Fibroblast of lung (primary cell): ENCODE results near the gene DCP1B. TPM values are rescaled to one million over a fixed set of nuclear protein-coding genes. Genes with fewer than 3 reads are reported as not detected.

Source experiments
- DNase-seq, 2 donors: peaks; one replicate each; pipeline versions ENCODE4 v3.0.0 to v3.0.0-alpha.2; 2010; ENCODE audit warnings: low read depth in 2 of 2
- H2AFZ ChIP-seq: 2 replicates; pipeline ENCODE4 v1.5.1; 2012; ENCODE audit warnings: low read length, control low read depth, inconsistent platforms
- H3K27ac ChIP-seq: 2 replicates; pipeline ENCODE4 v1.5.1; 2011; ENCODE audit warnings: low read length, control low read depth; ENCODE audit not compliant: insufficient read depth
- H3K27me3 ChIP-seq: 2 replicates; pipeline ENCODE4 v1.5.1; 2011; ENCODE audit warnings: mild to moderate bottlenecking, low read length; ENCODE audit not compliant: control insufficient read depth, insufficient read depth
- H3K36me3 ChIP-seq: 2 replicates; pipeline ENCODE4 v1.5.1; 2011; ENCODE audit warnings: low read length; ENCODE audit not compliant: control insufficient read depth, insufficient read depth
- H3K4me1 ChIP-seq: 2 replicates; pipeline ENCODE4 v1.5.1; 2011; ENCODE audit warnings: low read length; ENCODE audit not compliant: control insufficient read depth, insufficient read depth; ENCODE audit errors: extremely low read depth
- H3K4me2 ChIP-seq: 2 replicates; pipeline ENCODE4 v1.5.1; 2011; ENCODE audit warnings: low read length, control low read depth; ENCODE audit not compliant: insufficient read depth; ENCODE audit errors: extremely low read depth
- H3K4me3 ChIP-seq, 4 experiments: fragments of 200-600 bp in 1 of 4; sonication (generic) in 1 of 4; replicated peaks in 1 of 4; 2 replicates each; pipeline ENCODE4 v1.5.1; 2011 to 2016; ENCODE audit warnings: low read length in 4 of 4, low read depth in 3 of 4, mild to moderate bottlenecking in 3 of 4, control low read depth in 2 of 4, inconsistent platforms in 1 of 4, mixed read lengths in 1 of 4; ENCODE audit not compliant: insufficient read depth in 1 of 4; ENCODE audit errors: control extremely low read depth in 1 of 4
- H3K79me2 ChIP-seq: 2 replicates; pipeline ENCODE4 v1.5.1; 2012; ENCODE audit warnings: mild to moderate bottlenecking, low read length, inconsistent platforms; ENCODE audit not compliant: control insufficient read depth, insufficient read depth
- H3K9ac ChIP-seq: 2 replicates; pipeline ENCODE4 v1.5.1; 2011; ENCODE audit warnings: mild to moderate bottlenecking, low read length, control low read depth; ENCODE audit not compliant: insufficient read depth
- H3K9me3 ChIP-seq: 2 replicates; pipeline ENCODE4 v1.5.1; 2012; ENCODE audit warnings: low read depth, low read length; ENCODE audit not compliant: control insufficient read depth, insufficient read depth
- H4K20me1 ChIP-seq: 2 replicates; pipeline ENCODE4 v1.5.1; 2011; ENCODE audit warnings: low read length; ENCODE audit not compliant: control insufficient read depth, insufficient read depth; ENCODE audit errors: extremely low read depth
- CTCF ChIP-seq, 2 donors: IDR thresholded peaks in 1 of 2; conservative IDR thresholded peaks in 1 of 2; 1 replicate in 1 of 2; 2 replicates in 1 of 2; pipeline ENCODE4 v1.5.1; 2011 to 2012; ENCODE audit warnings: low read length in 2 of 2, control low read depth in 1 of 2, inconsistent platforms in 1 of 2, low read depth in 1 of 2, mild to moderate bottlenecking in 1 of 2
- EZH2 ChIP-seq: IDR thresholded peaks from 2 replicates; pipeline ENCODE4 v1.5.1; 2012; ENCODE audit warnings: low read length, control low read depth, mild to moderate bottlenecking; ENCODE audit errors: missing control alignments
- polyA plus RNA-seq, 2 donors: library from polyadenylated mRNA; depleted of rRNA in 1 of 2; stranded (reverse) in 1 of 2; unstranded in 1 of 2; fragments of >200 nt; gene quantifications; 2 replicates each; pipeline ENCODE4 v1.2.1, GENCODE V29; 2011 to 2012; ENCODE audit warnings: missing spikeins in 1 of 2
- total RNA-seq: library from RNA; depleted of rRNA; stranded (reverse); fragments of >200 nt; gene quantifications from 2 replicates; pipeline ENCODE4 v1.2.1, GENCODE V29; 2014

Gene DCP1B
- total and polyA plus RNA-seq, 2 donors (not counting 1 experiment from before 2014, with no cell fraction given) = 10.4 to 19.4 TPM

GRCh38 chr12:2039034-2039433 is 34.8 kb upstream of the DCP1B start:
- no peaks in the 10 kb centered on the region for H4K20me1 ChIP-seq
- DNase-seq = no peak
- no peak overlapping the region for H3K9ac ChIP-seq
- H3K4me1 ChIP-seq = no peaks in the 10 kb centered on the region
- H3K4me3 ChIP-seq = no peak overlapping the region
- no peaks in the 10 kb centered on the region for H3K36me3 ChIP-seq
- TF ChIP-seq CTCF (conservative IDR thresholded peaks at IDR 0.05 in 1 of 2, IDR thresholded peaks at IDR 0.05 in 1 of 2; ENCODE audit: low read depth in 1 of 2, low read length in 2 of 2) = no peak
- TF ChIP-seq EZH2 = no peak
- H3K27me3 ChIP-seq = peaks cover 17% of the 10 kb centered on the region
- no peak overlapping the region for H2AFZ ChIP-seq
- H3K9me3 ChIP-seq = no peaks in the 10 kb centered on the region
- H3K27ac ChIP-seq = no peak overlapping the region
- H3K4me2 ChIP-seq = no peak overlapping the region
- H3K79me2 ChIP-seq = no peaks in the 10 kb centered on the region

- Histone ChIP-seq H3K4me1 (no peaks in the 10 kb centered on the region), H3K9ac (no peak overlapping the region), H4K20me1 (no peaks in the 10 kb centered on the region), H3K4me2 (peak overlapping the region; percentile 74), H3K4me3 (peak overlapping the region in 2 of 4 experiments; percentile 51 to 55), H3K79me2 (no peaks in the 10 kb centered on the region), H3K27me3 (peaks cover 29% of the 10 kb centered on the region), H3K27ac (no peak overlapping the region), H2AFZ (peak overlapping the region; percentile 79), H3K9me3 (no peaks in the 10 kb centered on the region), H3K36me3 (no peaks in the 10 kb centered on the region)
- no peak for TF ChIP-seq EZH2
- no peak for TF ChIP-seq CTCF (conservative IDR thresholded peaks at IDR 0.05 in 1 of 2, IDR thresholded peaks at IDR 0.05 in 1 of 2; ENCODE audit: low read depth in 1 of 2, low read length in 2 of 2)
- DNase-seq = no peak
These were observed 31.3 kb upstream of the DCP1B start for GRCh38 chr12:2035431-2036055.

- Histone ChIP-seq H3K9ac (no peak overlapping the region), H4K20me1 (no peaks in the 10 kb centered on the region), H2AFZ (peak overlapping the region; percentile 79), H3K4me3 (peak overlapping the region in 3 of 4 experiments; percentile 22 to 55 (median 51)), H3K4me2 (peak overlapping the region; percentile 74), H3K79me2 (no peaks in the 10 kb centered on the region), H3K27ac (no peak overlapping the region), H3K9me3 (no peaks in the 10 kb centered on the region), H3K4me1 (no peaks in the 10 kb centered on the region), H3K27me3 (peaks cover 28% of the 10 kb centered on the region), H3K36me3 (no peaks in the 10 kb centered on the region)
- TF ChIP-seq EZH2 (peak; percentile 52), CTCF (conservative IDR thresholded peaks at IDR 0.05 in 1 of 2, IDR thresholded peaks at IDR 0.05 in 1 of 2; ENCODE audit: low read depth in 1 of 2, low read length in 2 of 2) (peak; percentile 60 to 75)
- peak; percentile 65 to 77 for DNase-seq
These were observed 30.6 kb upstream of the DCP1B start for GRCh38 chr12:2034633-2035430.
